HG02588 (cell line): ENCODE data around the gene TGFB2.

ENCODE experiments used
- ATAC-seq: cut with Tn5 transposase; IDR thresholded peaks from one replicate; pipeline ENCODE4 v1.9.1; 2021; ENCODE audit warnings: mild to moderate bottlenecking, moderate library complexity; ENCODE audit not compliant: unreplicated experiment

Gene TGFB2

GRCh38 chr1:218479436-218480115, 134.4 kb downstream of the TGFB2 start:
- no peak for ATAC-seq

- no peak for ATAC-seq
Observed at GRCh38 chr1:218480137-218480536, 135.0 kb downstream of the TGFB2 start.

GRCh38 chr1:218480588-218481099, 135.5 kb downstream of the TGFB2 start:
- no peak for ATAC-seq

GRCh38 chr1:218481116-218481775, 136.1 kb downstream of the TGFB2 start:
- no peak for ATAC-seq

- ATAC-seq = no peak
Observed at GRCh38 chr1:218482683-218483082, 137.5 kb downstream of the TGFB2 start.

- no peak for ATAC-seq
Observed at GRCh38 chr1:218485241-218485928, 140.2 kb downstream of the TGFB2 start.

- no peak for ATAC-seq
Observed at GRCh38 chr1:218488531-218488930, 143.4 kb downstream of the TGFB2 start.

- no peak for ATAC-seq
Observed at GRCh38 chr1:218488986-218489385, 143.8 kb downstream of the TGFB2 start.

GRCh38 chr1:218490406-218490922, 145.3 kb downstream of the TGFB2 start:
- ATAC-seq = no peak

- no peak for ATAC-seq
Observed at GRCh38 chr1:218492874-218493273, 147.7 kb downstream of the TGFB2 start.

- no peak for ATAC-seq
Observed at GRCh38 chr1:218493986-218494385, 148.8 kb downstream of the TGFB2 start.
